Stimulated activated CD4-positive, alpha-beta T cell treated with anti-CD3 and anti-CD28 coated beads, Interleukin-4, amount 100 ng/mL, for 1 hour (primary cell): ENCODE results near the gene COG5.

Experiments used
- DNase-seq: peaks from one replicate; pipeline ENCODE4 v3.0.0-alpha.2; 2020

The COG5 gene

DNA sequence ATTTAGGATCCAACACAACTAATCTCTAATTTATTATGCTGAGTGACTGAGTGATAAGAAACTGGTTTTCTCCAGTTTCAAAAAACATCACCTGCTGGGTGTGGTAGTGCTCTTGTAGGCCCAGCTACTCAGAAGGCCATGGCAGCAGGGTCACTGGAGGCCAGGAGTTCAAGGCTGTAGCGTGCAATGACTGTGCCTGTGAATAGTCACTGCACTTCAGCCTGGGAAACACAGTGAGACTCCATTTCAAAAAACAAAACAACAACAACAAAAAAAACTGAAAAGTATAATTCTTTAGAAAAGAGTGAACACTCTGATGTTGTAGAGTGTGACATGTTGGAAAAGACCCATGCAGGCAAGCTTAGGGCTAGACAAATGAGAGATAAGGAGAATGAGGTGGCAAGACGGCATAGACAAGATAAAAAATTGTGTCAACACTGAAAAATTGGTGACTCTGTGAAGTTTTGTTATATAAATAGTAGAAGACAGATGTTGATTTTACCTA, 243.9 kb downstream of the COG5 start:
- DNase-seq, result no peak

- DNase-seq, result no peak
Observed at GRCh38 chr7:107318523-107319160, 245.1 kb downstream of the COG5 start.

DNA sequence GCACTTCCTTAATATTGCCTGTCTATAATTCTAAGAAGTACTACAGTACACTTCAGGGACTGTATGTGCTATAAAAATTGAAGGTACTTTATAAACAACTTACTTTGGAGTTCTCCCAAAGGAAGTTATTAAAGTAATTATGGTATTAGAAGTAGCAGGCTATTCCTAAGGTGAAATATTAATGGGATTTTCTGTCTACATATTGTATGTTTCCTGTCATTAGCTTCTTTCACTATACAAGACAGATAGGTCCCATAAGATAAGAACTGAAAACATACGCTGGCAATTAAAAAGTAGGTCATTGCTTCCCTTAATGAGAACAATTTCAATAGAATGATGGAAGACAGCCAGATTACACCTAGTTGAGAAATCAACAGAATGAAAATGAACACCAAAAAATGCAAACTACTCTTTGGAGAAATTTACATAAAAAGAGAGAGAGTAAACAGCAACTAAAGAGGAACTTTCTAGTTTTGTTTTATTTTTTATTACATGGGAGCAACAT, 248.0 kb downstream of the COG5 start:
- no peak for DNase-seq

DNA sequence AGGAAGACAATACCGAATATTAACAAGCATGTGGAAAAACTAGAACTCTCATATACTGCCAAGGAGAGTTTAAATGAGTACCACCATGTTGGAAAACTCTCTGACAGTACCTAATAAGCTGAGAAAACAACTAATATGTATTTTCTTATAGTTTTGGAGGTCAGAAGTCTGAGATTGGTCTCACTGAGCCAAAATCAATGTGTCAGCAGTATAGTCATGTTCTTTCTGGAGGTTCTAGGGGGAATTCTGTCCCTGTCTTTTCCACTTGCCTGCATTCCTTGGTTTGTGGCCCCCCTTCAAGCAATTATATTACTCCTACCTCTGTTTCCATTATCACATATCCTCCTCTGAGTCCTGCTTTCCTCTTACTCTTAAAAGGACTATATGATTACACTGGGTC, 250.4 kb downstream of the COG5 start:
- no peak for DNase-seq

GRCh38 chr7:107312418-107312817, 251.3 kb downstream of the COG5 start:
- DNase-seq, result no peak

- no peak for DNase-seq
Observed at GRCh38 chr7:107309296-107309695, 254.4 kb downstream of the COG5 start.

GRCh38 chr7:107304636-107305035, 259.1 kb downstream of the COG5 start:
- DNase-seq, result no peak

GRCh38 chr7:107304063-107304462, 259.7 kb downstream of the COG5 start:
- DNase-seq, result no peak

DNA sequence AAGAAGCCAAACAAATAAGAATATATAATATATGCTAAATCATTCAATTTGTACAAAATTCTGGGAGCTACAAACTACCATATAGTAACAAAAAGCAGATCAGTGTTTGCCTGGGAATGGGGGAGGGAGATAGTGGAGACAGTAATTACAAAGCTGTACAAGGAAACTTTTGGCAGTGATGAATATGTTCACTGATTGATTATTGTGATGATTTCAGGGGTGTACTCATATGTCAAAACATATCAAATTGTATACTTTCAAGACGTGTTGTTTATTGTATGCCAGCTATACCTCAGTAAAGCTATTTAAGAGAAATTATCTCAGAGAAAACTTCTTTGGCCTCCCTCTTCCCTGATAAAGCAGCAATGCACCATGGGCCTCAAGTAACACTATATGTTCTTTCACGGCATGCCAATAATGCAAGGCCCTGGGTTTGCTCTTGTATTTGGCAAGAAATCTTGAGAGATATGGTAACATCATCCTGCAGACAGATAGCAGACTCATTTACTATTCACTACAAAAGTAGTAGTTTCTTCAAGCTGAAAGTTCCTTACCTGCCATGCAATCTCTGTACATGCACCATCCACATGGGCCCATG, 261.4 kb downstream of the COG5 start:
- no peak for DNase-seq

DNA sequence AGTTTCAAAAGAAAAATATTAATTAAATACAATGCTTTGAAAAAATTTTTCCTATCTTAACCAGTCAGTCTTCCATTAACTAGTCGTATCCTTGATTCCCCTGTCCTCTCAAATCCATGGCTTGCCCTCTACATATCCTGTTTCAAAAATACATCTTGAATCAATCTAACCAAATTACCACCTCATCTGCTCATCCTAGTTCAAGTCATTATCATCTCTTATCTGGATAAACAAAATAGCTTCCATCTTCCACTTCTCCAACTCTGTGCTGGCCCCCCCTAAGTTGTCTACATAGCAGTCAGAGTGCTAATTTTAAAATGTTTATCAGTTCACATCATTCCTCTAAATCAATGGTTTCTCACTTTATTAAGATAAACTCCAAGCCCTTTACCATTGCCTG, 269.5 kb downstream of the COG5 start:
- DNase-seq, result no peak

DNA sequence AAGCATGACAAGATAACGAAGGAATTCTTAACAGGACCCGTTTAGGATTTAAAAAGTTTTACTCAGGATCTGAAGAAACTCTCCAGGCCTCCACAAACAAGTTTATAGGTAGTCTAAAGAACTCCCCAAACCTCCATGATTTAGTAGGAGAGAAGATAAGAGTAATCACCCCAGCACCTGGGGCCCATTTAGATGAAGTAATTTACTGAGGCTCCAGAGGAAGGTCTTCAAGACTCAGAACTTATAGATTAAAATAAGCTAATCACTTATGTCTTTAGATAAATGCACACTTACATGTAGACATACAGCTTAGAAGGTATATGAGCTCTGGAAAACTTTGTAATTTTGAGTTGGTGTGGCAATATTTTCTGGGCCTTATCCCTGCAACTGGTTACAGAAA, 271.1 kb downstream of the COG5 start:
- no peak for DNase-seq

DNA sequence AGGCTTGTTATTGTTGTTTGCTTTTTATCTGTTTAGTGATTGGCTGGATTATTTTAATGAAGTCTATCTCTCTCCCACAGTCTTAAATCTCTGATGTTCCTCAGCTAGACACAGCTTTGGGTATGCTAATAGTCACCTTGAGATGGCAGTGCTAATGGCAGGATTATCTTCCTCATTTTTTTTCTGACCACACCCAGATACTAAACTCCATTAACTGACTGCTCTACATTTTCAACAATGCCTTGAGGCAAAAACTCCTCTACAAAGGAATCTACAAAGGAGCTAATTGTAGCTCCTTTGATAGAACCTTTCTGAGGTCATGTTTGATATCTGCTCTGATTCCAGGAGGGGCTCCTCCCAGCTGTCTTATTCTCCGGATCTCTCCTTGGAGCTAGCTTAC, 272.3 kb downstream of the COG5 start:
- DNase-seq, result no peak

DNA sequence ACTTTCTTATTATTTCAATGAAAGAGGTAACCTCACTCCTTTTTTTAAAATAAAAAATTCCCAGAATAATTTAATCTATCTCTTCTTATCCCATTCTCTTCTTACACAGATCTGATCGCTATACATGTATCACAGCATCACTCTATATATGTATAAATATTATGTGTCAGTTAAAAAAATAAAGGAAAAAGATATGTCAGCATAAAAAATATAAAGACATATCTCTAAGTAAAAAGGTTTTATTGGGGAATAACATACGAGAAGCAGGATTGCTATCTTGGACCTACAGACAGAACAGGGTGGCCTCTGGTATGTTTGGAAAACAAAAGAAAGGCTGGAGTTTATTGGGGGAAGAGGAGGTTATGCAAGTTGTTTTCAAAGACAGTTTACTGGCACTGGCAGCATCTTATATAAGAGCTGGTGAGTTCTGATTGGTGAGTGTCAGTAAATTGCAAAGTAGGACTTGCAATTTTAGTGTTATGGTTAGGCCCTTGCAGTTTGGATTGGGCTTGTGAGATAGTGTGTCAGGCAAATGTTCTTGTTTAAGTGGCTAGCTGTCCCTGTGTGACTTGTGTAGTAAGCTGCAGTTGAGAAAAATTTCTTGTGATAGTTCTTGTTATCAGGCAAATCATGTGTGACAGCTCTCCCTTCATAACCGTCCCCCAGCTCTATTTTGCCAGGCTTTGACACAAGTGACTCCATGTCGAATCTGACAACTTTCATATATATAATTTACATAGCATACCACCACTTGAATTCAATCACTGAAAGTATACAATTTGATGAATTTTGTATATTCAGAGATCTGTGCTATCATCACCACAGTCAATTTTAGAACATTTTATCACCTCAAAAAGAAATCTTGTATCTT, 276.7 kb downstream of the COG5 start:
- DNase-seq, result no peak

- no peak for DNase-seq
Observed at GRCh38 chr7:107284911-107285479, 278.7 kb downstream of the COG5 start.

- DNase-seq, result no peak
Observed at GRCh38 chr7:107277331-107277730, 286.4 kb downstream of the COG5 start.

DNA sequence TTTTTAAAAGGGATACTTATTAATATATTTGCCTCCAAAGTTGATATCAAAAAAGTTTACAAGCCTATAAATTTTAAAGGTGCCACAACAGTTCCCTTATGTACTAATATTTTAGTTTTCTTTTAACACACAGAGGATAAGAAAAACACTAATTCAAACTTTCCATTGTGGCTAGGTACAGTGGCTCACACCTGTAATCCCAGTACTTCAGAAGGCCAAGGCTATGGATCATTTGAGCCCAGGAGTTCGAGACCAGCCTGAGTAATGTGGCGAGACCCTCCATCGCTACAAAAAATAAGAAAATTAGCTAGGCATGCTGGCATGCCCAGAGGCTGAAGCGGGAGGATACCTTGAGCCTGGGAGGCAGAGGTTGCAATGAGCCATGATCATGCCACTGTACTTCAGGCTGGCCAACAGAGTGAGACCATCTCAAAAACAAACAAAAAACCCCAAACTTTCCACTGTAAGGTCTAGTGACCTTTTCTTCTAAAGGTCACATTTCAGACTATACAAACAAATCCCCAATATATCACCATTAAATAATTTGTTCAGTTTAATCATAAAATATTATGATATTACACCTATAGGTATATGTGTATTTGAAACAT, 287.4 kb downstream of the COG5 start:
- no peak for DNase-seq

DNA sequence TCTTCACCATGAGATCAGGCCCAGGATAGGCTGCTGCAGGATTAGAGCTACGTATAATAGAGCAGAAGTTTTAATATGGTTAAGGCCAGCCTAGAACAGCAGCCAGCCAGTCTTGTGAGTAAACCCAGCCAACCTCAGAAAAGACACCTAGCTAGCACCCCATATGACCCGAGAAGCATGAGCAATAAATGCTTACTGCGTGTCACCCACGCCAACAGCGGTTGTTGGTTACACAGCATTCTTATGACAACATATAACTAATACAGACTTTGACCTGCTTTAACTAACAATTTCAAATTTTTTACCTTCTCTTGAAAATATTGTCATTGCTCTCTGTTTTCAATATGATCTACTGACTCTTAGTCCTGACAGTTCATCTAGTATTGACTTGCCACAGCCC, 289.2 kb downstream of the COG5 start:
- DNase-seq, result no peak

DNA sequence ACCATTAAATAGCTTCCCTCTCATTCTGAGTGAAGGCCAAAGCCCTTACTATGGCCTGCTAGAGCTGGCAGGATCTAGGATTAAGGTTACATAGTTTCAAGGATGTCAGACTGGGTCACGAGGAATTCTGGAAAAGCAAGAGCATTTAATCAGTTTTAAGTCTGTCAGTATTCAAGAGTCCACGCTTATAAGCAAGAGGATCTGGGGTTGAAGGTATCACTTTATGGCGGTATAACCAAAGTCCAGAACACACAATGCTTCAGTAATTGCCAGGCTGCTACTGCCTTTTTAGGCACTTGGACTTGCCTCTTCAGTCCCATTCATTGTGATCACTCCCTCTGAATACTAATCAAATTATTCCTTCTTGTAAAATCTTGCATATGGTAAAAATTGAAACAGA, 293.9 kb downstream of the COG5 start:
- no peak for DNase-seq

DNA sequence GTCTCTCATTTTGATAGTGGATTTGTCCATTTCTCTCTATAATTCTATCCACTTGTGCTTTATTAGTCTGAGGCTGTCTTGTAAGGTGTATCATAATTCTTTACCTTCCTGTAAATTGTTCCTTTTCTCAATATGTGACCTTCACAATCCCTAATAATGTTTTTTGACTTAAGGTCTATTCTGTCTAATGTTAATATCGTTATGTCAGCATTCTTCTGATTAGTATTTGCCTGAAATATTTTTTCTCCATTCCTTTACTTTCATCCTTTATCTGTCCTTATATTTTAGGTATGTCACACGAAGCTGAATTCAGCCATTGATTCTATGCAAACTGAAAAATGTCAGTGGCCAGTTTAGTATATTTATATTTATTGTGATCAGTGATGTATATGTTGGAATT, 295.1 kb downstream of the COG5 start:
- DNase-seq, result no peak

- no peak for DNase-seq
Observed at GRCh38 chr7:107267138-107267537, 296.6 kb downstream of the COG5 start.

- DNase-seq, result no peak
Observed at GRCh38 chr7:107264723-107265122, 299.0 kb downstream of the COG5 start.

- no peak for DNase-seq
Observed at GRCh38 chr7:107262857-107263256, 300.9 kb downstream of the COG5 start.

DNA sequence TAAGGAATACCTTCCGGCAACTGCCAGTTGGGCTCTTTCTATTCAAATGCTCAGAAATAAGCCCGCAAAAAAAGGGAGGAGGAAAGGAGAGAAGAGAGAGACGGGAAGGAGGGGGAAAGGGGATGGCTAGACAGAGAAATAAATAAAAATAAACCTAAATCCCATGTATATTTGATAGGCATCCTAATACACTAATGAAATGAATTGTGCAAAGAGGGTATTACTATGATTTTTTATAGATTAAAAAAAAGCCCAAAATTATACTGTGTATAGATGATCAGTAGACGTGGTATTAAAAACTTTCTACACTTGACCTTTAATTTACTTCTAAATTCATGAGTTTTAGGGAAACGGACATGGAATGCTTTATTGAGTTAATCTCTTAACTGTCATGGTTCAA, 305.0 kb downstream of the COG5 start:
- DNase-seq, result no peak
